Activated CD4-positive, alpha-beta T cell treated with anti-CD3 and anti-CD28 coated beads, Interleukin-2, amount 50 U/mL, for 4 hours (primary cell): ENCODE measurements around the gene GOLGA3.
"Not testable (repeated sequence)": the region's sequence is repeated elsewhere in the genome, so short reads cannot be mapped to it uniquely, and the experiment has no call there.

Experiments
- DNase-seq, 2 experiments: peaks; one replicate each; pipeline ENCODE4 v3.0.0-alpha.2; 2020

The GOLGA3 gene

GRCh38 chr12:132814232-132814631 lies 14.4 kb downstream of the GOLGA3 start:
- no peak for DNase-seq

- no peak for DNase-seq
Observed at GRCh38 chr12:132813443-132813842, 15.2 kb downstream of the GOLGA3 start.

DNA sequence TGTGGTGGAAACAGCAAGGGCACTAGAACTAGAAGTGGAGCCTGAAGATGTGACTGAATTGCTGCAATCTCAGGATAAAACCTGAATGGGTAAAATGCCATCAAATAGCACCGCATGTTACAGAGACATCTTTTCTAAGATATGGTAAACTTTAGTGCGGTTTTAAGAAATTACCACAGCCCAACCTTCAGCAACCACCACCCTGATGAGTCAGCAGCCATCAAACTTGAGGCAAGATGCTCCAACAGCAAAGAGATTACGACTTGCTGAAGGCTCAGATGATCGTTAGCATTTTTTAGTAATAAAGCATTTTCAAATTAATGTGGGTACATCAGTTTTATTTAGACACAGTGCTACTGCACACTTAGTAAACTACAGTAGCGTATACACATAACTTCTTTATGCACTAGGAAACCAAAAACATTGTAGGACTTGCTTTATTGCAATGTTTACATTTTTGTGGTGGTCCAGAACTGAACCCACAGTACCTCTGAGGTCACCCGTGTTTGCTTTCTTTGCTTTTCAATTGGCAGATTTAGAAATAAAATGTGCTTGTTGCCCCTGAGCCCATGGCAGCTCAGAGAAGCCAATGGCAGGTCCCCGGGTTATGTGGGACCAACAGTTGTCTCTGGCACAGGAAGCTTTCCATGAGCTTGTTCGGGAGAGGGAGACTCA lies 15.9 kb downstream of the GOLGA3 start:
- DNase-seq: no peak

DNA sequence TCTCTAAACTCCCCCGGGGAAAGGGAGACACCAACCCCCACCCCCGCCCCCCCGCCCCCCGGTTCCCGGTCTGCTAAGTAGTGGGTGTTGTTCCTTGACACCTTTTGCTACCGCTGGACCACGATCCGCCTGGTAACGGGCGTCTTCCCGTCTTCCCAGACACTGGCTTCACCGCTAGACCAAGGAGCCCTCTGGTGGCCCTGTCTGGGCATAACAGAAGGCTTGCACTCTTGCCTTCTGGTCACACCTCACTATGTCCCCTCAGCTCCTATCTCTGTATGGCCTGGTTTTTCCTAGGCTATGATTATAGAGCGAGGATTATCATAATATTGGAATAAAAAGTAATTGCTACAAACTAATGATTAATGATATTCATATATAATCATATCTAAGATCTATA lies 19.3 kb downstream of the GOLGA3 start:
- DNase-seq: not testable (repeated sequence)

GRCh38 chr12:132807295-132808092 lies 21.2 kb downstream of the GOLGA3 start:
- DNase-seq: no peak

DNA sequence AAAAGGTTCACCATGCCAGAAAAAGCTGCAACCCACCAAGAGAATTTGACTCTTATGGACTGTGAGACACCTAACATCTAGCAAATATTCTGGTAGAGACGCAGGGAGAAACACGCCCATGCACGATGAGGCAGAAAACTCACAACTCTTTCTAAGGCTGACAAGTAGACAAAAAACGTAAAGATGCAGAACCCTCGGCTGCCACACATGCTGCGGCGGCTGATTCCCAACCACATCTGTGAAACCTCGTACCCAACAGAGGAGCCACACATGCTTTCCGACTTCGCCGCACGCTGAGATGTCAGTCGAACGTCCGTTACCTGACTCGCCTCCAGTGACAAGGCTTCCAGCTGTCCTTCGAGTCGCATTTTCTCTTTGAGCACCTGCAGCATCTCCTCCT lies 21.8 kb downstream of the GOLGA3 start:
- DNase-seq: peak in 1 of 2 experiments; percentile 21

DNA sequence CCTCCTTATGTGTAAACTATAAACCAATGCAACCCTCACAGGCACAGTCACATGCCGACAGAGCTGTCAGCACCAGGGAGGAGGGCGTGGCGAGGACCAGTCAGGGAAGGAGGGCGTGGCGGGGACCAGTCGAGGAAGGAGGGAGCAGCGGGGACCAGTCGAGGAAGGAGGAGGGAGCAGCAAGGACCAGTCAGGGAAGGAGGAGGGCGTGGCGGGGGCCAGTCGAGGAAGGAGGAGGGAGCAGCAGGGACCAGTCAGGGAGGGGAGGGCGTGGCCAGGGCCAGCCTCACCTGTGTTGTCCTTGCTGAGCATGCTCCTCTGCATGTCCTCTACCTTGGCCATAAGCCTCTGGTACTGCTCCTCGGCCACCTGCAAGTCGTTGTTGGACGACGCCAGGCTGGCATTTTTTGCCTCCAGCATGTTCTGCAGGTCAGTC lies 24.2 kb downstream of the GOLGA3 start:
- no peak for DNase-seq

- DNase-seq: no peak
Observed at GRCh38 chr12:132803888-132804287, 24.8 kb downstream of the GOLGA3 start.

DNA sequence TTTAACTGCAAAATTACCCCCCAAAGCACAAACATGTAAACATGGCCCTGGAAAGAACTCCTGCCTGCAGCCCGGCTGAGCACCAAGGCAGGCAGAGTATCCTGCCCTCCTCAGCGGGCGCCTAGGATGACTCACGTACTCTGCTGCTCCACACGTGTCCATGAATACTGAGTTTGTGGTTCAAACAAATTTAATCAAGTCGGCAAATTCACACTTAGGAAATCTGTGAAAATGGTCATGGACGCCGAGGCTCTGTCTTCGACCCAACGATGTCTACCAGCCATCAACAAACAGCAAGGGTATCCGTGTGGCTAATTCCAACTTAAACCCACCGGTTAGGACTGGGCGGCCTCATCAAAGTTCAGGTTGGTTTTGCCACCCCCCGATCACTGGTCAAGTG lies 25.5 kb downstream of the GOLGA3 start:
- DNase-seq: no peak

DNA sequence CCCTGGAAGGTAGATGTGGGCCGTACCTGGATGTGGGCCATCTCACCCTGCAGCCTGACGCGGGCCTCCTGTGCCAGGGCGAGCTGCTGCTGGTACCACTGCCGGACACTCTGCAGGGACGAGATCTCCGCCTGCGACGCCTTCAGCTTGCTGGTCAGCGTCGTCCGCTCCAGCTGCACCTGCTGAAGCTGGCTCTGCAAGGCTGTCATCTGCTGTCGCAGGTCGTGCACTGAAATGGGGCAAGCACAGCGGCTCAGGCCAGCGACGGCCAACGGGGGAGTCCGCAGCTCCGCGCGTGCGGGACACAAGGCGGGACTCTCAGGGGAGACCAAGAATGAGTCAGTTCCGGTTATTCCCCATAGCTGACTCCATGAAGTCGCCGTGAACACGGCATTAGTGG lies 26.9 kb downstream of the GOLGA3 start:
- no peak for DNase-seq

GRCh38 chr12:132798836-132799235 lies 29.8 kb downstream of the GOLGA3 start:
- DNase-seq: no peak

- no peak for DNase-seq
Observed at GRCh38 chr12:132797820-132798570, 30.7 kb downstream of the GOLGA3 start.

- DNase-seq: no peak
Observed at GRCh38 chr12:132795847-132796246, 32.8 kb downstream of the GOLGA3 start.

- not testable (repeated sequence) for DNase-seq
Observed at GRCh38 chr12:132791940-132792339, 36.7 kb downstream of the GOLGA3 start.

DNA sequence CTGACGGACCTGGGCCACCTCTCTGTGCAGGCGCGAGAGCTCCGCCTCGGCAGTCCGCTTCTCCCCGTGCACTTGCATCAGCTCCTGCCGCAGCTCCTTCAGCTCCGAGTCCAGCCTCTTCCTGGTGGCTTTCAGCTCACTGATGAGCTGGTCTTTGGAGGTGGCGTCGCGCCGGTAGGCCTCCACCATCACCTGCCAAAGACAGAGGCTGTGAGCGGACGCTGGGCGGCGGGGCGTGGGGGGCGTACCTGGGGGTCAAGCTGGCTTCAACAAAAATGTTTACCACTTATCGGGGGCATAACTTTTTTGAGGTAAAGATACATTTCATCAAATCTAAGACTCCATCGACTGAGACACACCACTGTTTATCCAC lies 39.6 kb downstream of the GOLGA3 start:
- no peak for DNase-seq

DNA sequence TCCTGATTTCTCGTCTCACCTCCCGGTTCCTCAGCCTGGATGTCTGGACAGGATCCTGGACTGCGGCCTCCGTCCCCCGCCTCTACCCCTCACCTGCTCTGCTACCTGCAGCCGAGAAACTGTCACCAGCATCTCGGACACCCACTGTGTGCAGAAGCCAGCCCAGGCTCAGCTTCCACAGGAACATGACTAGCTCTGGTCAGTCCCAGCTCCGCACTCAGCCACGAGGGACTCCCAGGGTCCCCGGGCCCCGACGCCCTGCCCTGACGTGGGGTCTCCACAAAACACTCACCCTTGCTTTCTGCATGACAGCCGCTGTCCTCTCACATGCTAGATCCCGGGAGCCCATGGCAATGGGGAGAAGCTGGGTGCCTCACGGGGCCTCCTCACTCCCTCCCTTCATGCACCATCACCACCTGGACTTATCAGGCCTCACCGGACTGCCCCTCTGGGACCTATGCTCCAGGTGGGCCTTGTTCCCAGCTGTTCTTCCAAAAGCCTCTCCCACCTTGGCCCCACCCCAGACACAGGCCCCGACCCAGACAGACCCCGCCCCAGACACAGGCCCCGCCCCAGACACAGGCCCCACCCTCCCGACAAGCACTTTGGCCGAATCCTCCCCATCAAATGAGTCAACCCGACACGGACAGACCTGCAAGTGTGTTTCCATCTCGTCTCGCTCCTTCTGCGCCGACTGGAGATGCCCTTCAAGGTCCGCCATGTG lies 40.1 kb downstream of the GOLGA3 start:
- no peak for DNase-seq

- DNase-seq: no peak
Observed at GRCh38 chr12:132787877-132788276, 40.8 kb downstream of the GOLGA3 start.

DNA sequence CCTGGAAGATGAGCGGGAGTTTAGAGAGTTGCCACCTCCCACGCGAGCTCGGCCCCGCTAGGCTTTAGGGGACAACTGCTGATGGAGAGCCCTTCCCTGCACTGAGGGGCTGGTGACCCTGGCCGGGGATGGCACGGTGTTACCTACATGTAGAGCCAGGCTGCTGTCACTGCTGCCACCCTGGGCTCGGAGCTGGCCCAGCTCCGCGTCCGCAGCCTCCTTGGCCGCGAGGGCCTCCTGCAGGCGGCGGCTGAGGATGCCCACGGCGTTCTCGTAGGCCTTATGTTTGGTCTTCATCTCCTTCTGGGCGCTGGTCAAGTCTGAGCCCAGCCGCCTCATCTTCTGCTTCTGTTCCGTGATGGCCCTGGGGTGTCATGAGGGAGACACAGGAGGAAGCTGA lies 42.5 kb downstream of the GOLGA3 start:
- no peak for DNase-seq

DNA sequence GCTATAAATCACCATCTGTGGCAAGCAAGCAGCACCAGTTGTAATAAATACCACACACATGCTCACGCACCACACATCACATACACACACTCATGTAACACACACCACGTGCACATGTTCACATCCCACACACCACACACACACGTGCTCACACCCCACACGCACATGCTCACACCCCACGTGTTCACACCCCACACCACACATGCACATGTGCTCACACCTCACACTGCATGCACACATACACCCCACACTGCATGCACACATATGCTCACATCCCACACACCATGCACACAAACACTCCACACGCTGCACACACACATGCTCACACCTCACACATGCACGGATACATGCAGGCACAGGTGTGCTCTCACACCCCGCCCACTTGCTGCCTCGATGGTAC lies 44.1 kb downstream of the GOLGA3 start:
- DNase-seq: no peak

DNA sequence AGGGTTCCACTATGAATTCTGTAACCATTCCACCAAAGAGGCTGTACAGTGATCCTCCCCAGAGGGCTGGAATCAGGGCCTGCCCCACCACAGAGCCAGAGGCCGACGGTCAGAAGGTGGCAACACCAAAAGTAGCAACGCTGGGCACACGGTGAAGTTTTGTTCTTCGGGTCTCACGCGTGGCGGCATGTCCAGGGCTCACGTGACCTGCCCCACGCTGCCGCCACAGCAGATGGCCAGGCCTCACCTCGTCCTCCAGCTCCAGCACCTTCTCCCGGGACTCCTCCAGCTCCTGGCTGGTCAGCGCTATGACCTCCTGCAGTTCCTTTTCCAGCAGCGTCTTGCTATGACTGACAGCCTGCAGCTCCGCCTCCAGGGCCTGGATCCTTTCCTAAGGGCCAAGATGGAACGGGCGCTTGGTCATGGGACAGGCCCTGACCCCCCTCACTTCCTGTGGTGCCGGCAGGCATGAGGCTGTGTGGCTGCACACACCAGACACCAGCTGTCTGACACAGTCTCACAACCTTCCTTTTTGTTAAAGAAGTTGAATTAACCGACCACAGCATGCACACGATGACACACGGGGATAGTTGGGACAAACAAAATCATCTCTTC lies 44.6 kb downstream of the GOLGA3 start:
- no peak for DNase-seq

- no peak for DNase-seq
Observed at GRCh38 chr12:132781938-132782337, 46.7 kb downstream of the GOLGA3 start.

- DNase-seq: no peak
Observed at GRCh38 chr12:132779781-132780353, 48.8 kb downstream of the GOLGA3 start.
